ENCODE results near the gene AHR. TPM values are rescaled to one million over a fixed set of nuclear protein-coding genes. Genes with fewer than 3 reads are reported as not detected.
"Not testable (repeated sequence)": the region's sequence is repeated elsewhere in the genome, so short reads cannot be mapped to it uniquely, and the experiment has no call there.

AHR gene
- total RNA-seq, 1 experiment from 2014 or later: 79.7 TPM

DNA sequence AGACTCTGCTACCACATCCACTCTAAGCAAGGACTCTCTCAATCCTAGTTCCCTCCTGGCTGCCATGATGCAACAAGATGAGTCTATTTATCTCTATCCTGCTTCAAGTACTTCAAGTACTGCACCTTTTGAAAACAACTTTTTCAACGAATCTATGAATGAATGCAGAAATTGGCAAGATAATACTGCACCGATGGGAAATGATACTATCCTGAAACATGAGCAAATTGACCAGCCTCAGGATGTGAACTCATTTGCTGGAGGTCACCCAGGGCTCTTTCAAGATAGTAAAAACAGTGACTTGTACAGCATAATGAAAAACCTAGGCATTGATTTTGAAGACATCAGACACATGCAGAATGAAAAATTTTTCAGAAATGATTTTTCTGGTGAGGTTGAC is 40.7 kb downstream of the AHR start:
- no peak for DNase-seq (ENCODE audit: low read depth)

DNA sequence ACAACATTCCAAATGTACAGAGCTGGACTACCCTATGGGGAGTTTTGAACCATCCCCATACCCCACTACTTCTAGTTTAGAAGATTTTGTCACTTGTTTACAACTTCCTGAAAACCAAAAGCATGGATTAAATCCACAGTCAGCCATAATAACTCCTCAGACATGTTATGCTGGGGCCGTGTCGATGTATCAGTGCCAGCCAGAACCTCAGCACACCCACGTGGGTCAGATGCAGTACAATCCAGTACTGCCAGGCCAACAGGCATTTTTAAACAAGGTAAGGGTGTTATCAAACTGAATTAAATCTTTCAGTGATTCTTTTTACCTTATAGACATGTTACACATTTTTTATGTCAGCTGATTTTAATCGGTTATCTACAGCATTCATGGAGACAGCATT is 41.5 kb downstream of the AHR start:
- DNase-seq (ENCODE audit: low read depth): no peak

DNA sequence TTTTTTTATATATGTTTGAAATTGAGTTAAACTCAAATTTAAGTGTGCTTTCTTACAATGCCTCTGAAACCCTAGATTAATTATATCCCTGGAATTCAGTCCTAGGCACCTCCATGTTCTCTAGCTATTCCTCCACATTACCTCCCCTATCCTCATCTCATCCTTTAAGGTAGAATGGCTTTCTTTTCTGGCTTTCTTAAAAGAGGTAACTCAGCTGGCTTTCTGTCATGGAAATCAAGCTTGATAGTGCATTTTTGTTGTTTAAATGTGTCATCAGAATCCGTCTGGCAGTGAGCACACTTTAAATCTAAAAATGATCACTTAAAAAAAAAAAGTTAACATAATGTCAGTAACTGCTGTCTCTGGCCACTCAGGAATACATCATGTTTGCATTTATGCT is 42.2 kb downstream of the AHR start:
- DNase-seq (ENCODE audit: low read depth): no peak

DNA sequence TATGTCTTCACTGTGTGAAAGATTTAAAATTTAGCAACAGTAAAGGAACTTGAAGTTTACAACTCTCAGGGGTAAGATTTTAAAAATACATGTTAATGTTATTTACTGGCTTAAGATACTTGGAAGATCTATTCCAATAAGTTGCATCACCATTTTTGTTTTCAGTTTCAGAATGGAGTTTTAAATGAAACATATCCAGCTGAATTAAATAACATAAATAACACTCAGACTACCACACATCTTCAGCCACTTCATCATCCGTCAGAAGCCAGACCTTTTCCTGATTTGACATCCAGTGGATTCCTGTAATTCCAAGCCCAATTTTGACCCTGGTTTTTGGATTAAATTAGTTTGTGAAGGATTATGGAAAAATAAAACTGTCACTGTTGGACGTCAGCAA is 44.3 kb downstream of the AHR start:
- no peak for DNase-seq (ENCODE audit: low read depth)

DNA sequence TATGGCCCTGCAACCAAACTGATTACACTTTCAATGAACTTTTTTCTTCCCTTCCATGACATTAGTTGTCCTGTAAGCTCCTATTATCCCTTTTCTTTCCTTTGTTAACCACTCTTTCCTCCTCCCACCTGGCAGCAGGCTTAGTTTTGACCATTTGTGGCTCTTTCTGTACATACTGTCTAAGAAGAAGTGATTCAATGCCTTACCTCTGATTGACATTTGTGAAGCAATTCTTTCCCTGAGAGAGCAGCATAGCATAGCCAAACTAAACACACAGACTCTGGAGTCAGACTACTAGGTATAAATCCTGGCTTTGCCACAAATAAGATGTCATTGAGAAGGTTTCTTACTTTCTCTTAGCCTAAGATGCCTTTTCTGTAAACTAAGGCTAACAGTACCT is 48.9 kb downstream of the AHR start:
- DNase-seq (ENCODE audit: low read depth): no peak

DNA sequence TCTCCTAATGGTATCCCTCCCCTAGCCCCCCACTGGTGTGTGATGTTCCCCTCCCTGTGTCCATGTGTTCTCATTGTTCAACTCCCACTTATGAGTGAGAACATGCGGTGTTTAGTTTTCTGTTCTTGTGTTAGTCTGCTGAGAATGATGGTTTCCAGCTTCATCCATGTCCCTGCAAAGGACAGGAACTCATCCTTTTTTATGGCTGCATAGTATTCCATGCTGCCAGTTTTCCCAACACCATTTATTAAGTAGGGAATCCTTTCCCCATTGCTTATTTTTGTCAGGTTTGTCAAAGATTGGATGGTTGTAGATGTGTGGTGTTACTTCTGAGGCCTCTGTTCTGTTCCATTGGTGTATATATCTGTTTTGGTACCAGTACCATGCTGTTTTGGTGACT is 50.5 kb downstream of the AHR start:
- not testable (repeated sequence) for DNase-seq (ENCODE audit: low read depth)

DNA sequence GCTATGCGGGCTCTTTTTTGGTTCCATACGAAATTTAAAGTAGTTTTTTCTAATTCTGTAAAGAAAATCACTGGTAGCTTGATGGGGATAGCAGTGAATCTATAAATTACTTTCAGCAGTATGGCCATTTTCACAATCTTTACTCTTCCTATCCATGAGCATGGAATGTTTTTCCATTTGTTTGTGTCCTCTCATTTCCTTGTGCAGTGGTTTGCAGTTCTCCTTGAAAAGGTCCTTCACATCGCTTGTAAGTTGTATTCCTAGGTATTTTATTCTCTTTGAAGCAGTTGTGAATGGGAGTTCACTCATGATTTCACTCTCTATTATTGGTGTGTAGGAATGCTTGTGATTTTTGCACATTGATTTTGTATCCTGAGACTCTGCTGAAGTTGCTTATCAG is 51.9 kb downstream of the AHR start:
- not testable (repeated sequence) for DNase-seq (ENCODE audit: low read depth)

DNA sequence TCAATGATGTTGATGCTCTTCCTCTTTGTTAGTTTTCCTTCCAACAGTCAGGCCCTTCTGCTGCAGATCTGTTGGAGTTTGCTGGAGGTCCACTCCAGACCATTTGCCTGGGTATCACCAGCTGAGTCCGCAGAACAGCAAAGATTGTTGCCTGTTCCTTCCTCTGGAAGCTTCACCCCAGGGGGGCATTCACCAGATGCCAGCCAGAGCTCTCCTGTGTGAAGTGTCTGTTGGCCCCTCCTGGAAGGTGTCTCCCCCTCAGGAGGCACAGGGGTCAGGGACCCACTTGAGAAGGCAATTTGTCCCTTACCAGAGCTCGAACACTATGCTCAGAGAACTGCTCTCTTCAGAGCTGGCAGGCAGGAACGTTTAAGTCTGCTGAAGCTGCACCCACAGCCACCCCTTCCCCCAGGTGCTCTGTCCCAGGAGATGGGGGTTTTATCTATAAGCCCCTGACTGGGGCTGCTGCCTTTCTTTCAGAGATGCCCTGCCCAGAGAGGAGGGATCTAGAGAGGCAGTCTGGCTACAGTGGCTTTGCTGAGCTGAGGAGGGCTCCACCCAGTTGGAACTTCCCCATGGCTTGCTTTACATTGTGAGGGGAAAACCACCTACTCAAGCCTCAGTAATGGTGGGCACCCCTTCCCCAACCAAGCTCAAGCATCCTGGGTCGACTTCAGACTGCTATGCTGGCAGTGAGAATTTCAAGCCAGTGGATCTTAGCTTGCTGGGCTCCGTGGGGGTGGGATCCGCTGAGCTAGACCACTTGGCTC is 55.4 kb downstream of the AHR start:
- DNase-seq (ENCODE audit: low read depth): not testable (repeated sequence)

DNA sequence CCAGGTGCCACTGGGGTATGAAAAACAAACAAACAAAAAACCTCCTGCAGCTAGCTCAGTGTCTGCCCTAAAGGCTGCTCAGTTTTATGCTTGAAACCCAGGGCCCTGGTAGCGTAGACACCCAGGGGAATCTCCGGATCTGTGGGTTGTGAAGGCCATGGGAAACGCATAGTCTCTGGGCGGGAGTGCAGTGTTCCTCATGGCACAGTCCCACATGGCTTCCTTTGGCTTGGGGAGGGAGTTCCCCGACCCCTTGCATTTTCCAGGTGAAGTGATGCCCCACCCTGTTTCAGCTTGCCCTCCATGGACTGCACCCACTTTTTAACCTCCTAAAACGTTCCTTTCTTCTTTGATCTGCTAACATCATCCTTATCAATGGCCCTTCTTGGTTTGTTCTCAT is 56.0 kb downstream of the AHR start:
- no peak for DNase-seq (ENCODE audit: low read depth)

DNA sequence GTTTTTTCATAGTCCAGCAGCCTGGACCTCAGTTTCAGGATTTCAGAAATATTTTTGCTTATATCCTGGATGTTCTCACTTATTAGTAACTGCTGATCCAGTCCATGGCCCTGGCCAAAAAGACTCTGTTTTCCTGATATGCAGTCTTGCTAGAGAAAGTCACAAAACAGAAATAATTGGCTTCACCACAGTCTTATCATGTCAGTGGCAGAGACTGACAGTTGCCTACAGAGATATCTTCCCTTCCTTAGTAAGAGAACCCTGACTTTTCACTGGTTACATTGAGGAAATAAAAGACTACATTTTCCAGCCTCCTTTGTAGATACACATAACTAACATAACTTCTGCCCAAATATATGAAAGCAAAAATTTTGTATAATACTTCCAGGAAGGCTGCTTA is 56.6 kb downstream of the AHR start:
- DNase-seq (ENCODE audit: low read depth): no peak

DNA sequence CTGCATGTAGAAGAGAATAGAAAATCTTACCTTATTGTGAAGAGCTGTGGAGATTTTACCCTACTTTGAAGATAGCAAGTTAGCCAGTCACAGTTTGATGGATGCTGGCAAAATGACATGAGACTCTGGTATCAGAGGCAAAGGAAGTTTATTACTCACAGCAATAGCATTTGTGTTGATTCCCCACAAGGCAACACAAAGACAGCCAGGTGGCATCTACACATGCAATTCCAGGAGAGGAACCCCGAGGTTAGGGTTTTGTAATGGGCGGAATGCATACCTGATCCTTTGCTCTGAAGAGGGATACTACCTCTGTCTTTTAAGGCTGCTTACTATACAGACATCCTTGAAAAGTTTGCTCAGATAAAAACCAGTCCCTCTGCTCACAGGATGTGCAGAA is 59.5 kb downstream of the AHR start:
- DNase-seq (ENCODE audit: low read depth): no peak

DNA sequence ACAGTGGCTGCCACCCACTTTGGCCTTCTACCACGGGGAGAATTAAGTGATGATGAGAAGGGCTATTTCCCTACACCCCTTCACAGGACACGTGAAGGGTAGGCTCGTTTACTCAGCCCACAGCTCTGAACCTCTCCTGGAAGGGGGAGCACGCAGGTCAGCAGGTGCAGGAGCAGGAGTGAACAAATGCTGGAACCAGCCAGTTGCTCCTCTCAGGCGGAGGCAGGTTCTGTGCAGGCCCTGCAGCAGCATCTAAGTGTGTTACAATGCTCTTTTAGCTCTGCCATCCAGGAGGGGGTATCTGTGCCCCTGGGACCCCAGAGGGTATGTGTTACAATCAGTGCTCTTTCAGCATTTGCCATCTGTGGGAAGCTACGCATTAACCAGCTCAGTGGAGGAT is 61.2 kb downstream of the AHR start:
- DNase-seq (ENCODE audit: low read depth): no peak

DNA sequence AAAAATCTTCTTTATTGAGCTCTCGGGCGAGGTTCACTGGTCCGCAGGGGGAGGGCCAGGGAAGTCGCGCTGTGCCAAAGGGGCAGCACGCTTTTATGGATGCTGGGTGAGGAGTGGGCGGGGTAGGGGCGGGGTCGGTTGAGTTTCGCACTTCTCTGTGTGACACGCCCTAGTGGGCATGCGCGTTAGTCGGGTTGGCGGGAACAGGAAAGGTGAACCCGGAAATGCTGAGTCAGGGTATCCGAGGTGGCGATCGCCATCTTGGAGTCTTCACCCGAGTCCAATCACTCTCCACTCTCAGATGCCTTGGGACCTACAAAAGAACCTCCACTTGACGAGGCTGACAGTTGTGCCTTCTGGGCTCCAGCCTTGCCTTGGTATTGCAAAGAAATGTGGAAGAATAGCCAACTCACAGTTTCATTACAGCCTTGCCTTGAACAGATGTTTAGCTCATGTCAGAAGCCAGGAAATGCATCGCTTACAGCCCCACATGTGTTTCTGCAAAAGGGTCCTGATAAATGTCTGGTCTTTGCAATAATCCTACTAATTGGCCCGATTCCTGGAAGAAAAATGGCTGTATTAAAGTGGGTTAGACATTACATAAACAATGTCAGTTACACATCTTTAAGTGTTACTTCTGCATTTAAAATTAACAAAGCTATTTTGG is 64.1 kb downstream of the AHR start:
- DNase-seq (ENCODE audit: low read depth): no peak

DNA sequence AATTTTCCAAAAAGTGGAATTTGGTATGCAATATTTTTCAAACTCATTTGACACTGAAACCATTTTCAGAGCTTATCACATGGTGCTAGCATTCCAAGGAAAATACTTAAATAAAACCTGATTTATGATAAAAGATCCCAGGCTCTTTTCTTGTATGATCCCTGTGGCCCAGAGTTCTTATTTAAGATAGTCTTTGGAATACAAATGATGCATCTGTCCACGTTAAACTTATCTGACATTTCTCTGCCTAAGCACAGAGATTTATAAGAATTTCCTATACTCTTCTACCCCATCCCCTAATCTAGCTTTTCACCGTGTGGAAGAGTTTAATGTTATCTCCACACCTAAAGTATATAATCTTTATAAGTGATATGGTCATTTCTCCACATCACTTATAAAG is 66.2 kb downstream of the AHR start:
- DNase-seq (ENCODE audit: low read depth): no peak

DNA sequence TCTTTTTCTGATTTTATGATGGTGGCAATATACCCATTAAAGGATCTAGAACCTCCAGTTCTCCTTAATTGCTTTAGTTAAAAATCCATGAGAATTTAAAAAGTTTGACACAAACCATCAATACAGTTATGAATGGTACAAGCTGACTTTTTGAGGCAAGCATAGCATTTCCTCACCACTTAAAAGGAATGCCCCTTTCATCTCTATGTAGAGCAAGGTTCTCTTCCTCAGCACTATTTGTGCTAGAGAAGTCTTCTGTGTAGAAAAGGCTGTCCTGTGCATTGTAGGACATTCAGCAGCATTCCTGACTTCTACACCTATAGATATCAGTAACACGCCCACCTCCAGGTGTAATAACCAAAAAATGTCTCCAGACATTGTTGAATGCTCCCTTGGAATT is 67.3 kb downstream of the AHR start:
- no peak for DNase-seq (ENCODE audit: low read depth)

DNA sequence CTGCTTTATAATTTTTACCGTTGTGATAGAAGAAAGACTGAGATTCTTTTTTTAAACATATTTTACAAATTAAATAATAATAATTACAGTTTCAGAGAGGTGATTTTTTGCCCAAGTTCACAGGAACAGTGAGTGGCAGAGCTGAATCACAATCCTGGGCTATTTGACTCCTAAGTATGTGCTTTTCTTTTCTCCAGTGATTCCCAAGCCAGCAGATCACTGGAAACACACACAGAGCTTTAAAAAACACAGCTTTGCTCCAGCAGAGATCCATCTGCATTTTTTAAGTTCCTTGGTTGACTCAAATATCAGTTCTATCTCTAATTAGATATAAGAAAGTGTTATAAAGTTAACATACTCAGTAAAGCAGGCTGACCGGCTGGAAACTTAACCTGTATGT is 69.0 kb downstream of the AHR start:
- DNase-seq (ENCODE audit: low read depth): no peak

DNA sequence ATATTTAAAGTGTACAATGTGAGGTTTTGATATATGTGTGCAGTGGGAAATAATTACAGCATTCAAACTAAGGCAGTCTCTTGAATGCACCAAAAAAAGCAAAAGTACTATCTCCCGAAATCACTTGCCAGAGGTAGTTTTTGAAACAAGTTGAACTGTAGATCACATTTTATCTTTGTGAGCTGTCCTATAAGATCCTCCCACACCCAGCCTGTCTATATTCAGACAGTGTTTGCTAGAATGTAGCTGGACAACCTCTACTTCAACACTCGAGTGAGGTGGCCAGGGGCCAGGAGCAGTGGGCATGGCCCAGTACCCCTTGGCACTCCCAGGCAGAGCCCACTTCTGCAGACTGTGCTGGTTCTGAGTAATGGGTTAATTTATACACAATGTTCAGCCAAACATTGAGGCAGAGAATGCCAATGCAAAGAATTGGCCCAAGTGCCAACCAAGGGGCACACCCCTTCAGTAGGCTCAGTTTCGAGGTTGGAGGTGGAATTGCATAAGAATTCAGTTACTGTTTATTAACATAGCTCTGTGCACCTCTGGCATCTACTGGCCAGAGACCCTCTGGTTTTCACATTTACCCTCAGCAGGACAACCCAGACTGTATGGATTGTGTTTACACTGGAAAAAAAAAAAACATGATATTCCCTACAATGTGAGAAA is 70.5 kb downstream of the AHR start:
- no peak for DNase-seq (ENCODE audit: low read depth)

DNA sequence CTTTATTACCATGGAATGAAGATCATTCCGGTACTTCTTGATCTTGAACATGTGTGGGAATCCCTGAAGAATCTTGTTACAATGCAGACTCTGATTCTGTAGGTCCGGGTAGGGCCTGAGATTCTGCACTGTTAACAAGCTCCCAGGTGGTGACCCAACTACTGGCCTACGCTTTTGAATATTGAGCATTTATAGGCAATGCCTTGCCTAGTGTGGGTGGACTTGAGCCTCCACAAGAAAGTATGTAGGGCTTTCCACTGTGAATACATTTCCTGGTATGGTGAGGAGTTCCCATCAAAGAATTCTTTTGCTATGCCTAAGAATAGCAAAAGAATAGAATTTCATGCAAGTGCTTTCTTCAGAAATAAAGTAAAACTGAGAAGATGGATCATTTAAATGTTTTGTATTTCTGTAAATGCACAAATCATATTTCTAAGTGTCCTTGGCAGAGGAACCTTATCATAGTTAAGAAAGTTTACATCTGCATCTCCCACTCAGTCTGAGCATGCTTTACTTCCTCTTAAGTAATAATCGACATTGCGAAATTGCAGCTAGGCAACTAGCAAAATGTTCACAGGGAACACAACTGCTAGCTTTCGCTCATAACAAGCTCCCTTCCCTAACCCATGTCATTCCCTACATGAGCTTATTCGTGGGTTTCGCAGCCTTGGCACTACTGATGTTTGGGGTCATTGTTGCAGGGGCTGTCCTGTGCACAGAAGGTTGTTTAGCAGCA is 71.4 kb downstream of the AHR start:
- DNase-seq (ENCODE audit: low read depth): peak; percentile 70

DNA sequence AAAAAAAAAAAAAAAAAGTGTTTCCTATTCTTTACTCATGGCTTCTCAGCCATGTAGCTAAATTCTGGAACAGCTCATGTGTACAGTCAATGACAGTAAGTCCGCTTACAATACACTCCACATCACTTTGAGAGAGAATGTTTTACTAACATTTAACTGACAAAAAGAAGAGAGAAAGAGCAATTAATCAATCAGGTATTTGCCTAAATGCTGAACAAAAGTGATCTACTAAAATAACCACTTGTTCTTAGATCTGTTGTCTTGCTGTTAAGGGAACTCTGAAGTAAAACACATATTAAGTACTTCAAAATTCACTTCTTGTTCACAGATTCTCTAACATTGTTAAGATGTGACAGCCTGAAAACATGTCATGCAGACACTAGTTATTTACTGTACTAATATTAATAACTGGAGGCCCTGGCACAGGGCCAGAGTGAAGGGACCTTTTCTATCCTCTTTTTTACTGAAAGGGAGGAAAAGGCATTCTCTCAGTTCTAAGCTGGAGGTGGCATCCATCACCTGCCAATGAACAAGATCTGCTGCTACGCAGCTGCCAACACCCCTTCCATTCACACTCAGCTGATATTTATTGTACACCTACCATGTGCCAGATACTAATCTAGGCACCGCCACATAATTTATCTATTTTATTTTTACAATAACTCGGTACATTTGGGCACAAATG is 72.6 kb downstream of the AHR start:
- DNase-seq (ENCODE audit: low read depth): peak; percentile 35

DNA sequence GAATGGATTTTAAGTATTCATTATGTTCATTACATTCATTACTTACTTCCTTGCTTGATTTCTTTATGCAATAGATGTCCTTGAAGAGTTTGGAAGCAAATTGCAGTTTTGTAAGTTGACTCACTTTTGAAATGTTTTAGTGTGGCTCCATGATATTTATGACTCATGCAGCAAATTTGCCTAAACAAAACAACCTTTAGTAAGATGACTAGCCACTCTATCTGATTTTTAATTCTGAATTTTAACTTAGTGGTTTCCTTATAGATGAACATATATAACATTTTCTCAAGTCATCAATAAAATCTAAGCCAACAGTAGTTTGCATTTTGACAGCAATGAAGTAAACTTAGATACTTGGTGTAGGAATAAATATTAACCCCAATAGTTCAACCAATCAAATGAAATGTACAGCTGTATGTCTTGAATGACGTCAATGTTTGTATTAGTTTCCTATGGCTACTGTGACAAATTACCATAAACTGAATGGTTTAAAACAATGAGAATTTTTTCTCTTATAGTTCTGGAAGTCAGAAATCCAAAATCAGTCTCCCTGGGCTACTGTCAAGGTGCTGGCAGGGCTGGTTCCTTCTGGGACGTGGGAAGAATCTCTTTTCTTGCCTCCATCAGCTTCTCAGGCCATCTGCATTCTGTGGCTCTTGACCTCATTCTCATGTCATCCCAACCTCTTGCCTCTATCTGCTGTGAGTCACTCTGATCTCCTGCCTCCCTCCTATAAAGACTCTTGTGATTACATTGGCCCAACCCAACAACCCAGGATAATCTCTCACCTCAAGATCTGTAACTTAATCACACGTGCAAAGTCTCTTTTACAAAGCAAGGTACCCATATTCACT is 73.4 kb downstream of the AHR start:
- DNase-seq (ENCODE audit: low read depth): peak; percentile 98

DNA sequence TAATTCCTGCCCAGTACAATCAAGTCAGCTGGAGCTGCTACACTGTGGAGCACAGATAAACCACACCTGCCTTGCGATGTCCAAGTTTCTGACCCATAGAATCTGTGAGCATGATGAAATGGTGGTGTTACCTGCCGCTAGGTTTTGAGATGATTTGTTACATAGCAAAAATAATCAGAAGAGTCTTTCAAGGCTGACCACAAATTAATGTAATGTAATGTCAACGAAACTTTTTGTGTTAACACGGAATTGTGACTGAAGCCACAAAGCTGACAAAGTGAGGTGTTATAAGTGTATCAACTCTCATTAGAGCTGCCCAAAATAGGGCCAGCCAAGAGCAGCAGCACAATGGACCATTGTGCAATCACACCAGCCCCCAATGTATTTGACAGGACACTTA is 75.7 kb downstream of the AHR start:
- no peak for DNase-seq (ENCODE audit: low read depth)

Measured in Daoy (cell line).